GM10248 (cell line): ENCODE measurements around the gene PARVA.

Experiments
- CTCF ChIA-PET: fragments of 300-600 bp; sonication (Branson Sonifier 250); formaldehyde crosslinking; extraction: SDS; loops from one replicate; lab custom pipeline; 2021; ENCODE audit warnings: antibody characterized with exemption; lab: Yijun Ruan, JAX
- POLR2A ChIA-PET: fragments of 350-650 bp; sonication (Branson Sonifier 250); formaldehyde crosslinking; extraction: SDS; loops from one replicate; lab custom pipeline; 2020; ENCODE audit warnings: antibody characterized with exemption; lab: Yijun Ruan, JAX
- DNase-seq: peaks from one replicate; pipeline ENCODE4 v3.0.0; 2012; ENCODE audit errors: extremely low spot score
- CTCF ChIP-seq: IDR thresholded peaks from 2 replicates; pipeline ENCODE4 v1.5.1; 2012; ENCODE audit warnings: mild to moderate bottlenecking, low read depth; ENCODE audit errors: extremely low read depth, missing control alignments, control extremely low read depth

The PARVA gene

GRCh38 chr11:12386309-12386708 lies 8.9 kb downstream of the PARVA start:
- CTCF ChIA-PET = no interaction called here
- TF ChIP-seq CTCF = no peak
- DNase-seq = no peak

GRCh38 chr11:12386745-12387144 lies 9.4 kb downstream of the PARVA start:
- CTCF ChIA-PET = no interaction called here
- no peak for TF ChIP-seq CTCF
- DNase-seq = no peak
- POLR2A ChIA-PET = no interaction called here

More at GRCh38 chr11:12386309-12386708, 8.9 kb downstream of the PARVA start:
- POLR2A ChIA-PET = no interaction called here

- DNase-seq = no peak
- ChIA-PET POLR2A (no interaction called here), CTCF (interaction anchor here (0.7 kb wide), 1 partner anchor 12 kb away, joined by 3 read pairs; no protein-coding TSS in a partner anchor)
- TF ChIP-seq CTCF = no peak
Observed at GRCh38 chr11:12388173-12388572, 10.8 kb downstream of the PARVA start.

GRCh38 chr11:12388939-12389670 lies 11.7 kb downstream of the PARVA start:
- no peak for DNase-seq
- POLR2A ChIA-PET = no interaction called here
- no peak for TF ChIP-seq CTCF
- CTCF ChIA-PET = no interaction called here

- no peak for DNase-seq
- no peak for TF ChIP-seq CTCF
- ChIA-PET CTCF (no interaction called here), POLR2A (no interaction called here)
Observed at GRCh38 chr11:12389676-12390657, 12.6 kb downstream of the PARVA start.

- ChIA-PET POLR2A (no interaction called here), CTCF (no interaction called here)
- no peak for TF ChIP-seq CTCF
- DNase-seq = no peak
Observed at GRCh38 chr11:12390687-12391110, 13.3 kb downstream of the PARVA start.
